GM18508 (cell line): ENCODE results near the gene C11orf21.
"Not testable (repeated sequence)": the region's sequence is repeated elsewhere in the genome, so short reads cannot be mapped to it uniquely, and the experiment has no call there.

ENCODE experiments used
- ATAC-seq: cut with Tn5 transposase; IDR thresholded peaks from one replicate; pipeline ENCODE4 v1.9.1; 2021; ENCODE audit warnings: moderate number of reproducible peaks; ENCODE audit not compliant: insufficient read depth, unreplicated experiment

The C11orf21 gene

GRCh38 chr11:2298795-2299761 lies 2.6 kb downstream of the C11orf21 start:
- ATAC-seq, result no peak

GRCh38 chr11:2298131-2298794 lies 3.5 kb downstream of the C11orf21 start:
- no peak for ATAC-seq

GRCh38 chr11:2297623-2298030 lies 4.1 kb downstream of the C11orf21 start:
- no peak for ATAC-seq

GRCh38 chr11:2296913-2297622 lies 4.7 kb downstream of the C11orf21 start:
- no peak for ATAC-seq

GRCh38 chr11:2295971-2296912 lies 5.5 kb downstream of the C11orf21 start:
- no peak for ATAC-seq

- no peak for ATAC-seq
These were observed 6.8 kb downstream of the C11orf21 start for GRCh38 chr11:2294926-2295290.

- no peak for ATAC-seq
These were observed 7.5 kb downstream of the C11orf21 start for GRCh38 chr11:2293984-2294925.

- no peak for ATAC-seq
These were observed 8.2 kb downstream of the C11orf21 start for GRCh38 chr11:2293531-2293971.

GRCh38 chr11:2290351-2290841 lies 11.3 kb downstream of the C11orf21 start:
- ATAC-seq, result no peak

GRCh38 chr11:2289859-2290258 lies 11.9 kb downstream of the C11orf21 start:
- no peak for ATAC-seq

GRCh38 chr11:2289350-2289749 lies 12.4 kb downstream of the C11orf21 start:
- ATAC-seq, result no peak

GRCh38 chr11:2287091-2287490 lies 14.6 kb downstream of the C11orf21 start:
- no peak for ATAC-seq

GRCh38 chr11:2286350-2286749 lies 15.4 kb downstream of the C11orf21 start:
- not testable (repeated sequence) for ATAC-seq

GRCh38 chr11:2280208-2280607 lies 21.5 kb downstream of the C11orf21 start:
- no peak for ATAC-seq

- no peak for ATAC-seq
These were observed 23.7 kb downstream of the C11orf21 start for GRCh38 chr11:2277933-2278523.

- ATAC-seq, result no peak
These were observed 24.7 kb downstream of the C11orf21 start for GRCh38 chr11:2277008-2277346.

- ATAC-seq, result no peak
These were observed 25.3 kb downstream of the C11orf21 start for GRCh38 chr11:2276280-2277007.
